GM19328 (cell line): ENCODE measurements around the gene SMARCD3.

Source experiments
- ATAC-seq: cut with Tn5 transposase; IDR thresholded peaks from one replicate; pipeline ENCODE4 v1.9.1; 2021; ENCODE audit warnings: mild to moderate bottlenecking, moderate library complexity; ENCODE audit not compliant: unreplicated experiment

The SMARCD3 gene

DNA sequence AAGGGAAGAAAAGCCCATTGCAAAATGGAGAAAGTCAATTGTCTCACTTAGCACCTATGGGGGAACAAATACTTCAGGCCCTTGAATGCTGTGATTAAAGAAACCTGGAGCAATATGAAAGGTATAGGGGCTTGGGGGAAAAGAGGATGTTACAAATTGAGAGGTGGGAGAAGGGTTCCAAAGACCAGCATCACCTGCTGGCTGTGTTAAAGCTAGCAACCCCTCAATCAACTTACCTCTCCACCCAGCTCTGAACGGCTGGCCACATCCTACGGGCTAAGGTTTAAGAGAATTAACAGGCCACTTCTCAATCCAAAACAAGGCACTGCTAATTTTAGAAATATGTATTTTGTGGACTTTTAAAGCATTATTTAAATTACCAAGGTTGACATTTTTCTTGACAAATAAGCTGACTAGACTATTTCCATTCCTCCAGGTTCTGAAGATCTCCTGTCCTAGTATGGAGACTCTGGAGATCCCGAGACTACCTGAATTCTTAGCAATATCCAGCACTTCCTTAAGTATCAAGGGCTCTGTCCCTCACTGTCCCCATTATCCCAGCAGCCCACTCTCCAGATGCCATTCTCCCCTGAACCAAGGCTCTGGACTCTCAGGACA is 37.2 kb downstream of the SMARCD3 start:
- ATAC-seq: no peak

DNA sequence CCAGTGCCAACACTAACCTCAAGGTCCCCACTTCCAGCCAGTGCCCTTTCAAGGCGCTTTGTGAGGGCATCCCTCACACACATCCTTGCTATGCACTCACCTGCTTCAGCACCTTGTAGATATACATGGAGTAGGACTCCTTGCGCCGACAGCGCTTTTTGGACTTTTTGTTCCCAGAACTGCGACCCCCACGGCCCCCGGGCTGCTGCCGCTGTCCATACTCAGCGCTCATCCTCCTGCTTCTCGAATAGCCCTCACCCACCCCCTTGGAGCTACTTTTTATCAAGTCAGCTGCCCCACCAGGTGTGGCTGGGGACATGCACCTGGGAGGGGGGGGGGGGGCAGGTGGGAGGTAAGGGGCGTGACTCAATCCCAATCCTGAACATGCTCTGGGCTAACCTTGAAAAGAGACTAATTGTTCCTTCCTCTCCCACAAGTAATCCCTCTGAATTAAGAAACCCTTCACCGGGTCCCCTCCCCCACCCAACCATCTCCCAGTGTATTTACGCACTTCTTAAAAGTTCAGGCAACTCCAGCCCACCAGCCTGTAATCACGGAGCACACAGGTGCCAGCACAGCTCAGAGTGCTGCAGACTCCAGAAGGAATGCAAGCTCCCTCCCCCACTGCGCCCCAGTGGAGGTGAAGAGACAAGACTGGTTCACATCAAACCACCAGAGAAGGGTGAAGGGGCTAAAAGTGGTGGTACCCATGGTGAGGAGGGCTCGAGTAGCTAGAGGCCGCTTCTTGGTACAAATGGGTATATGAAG is 38.2 kb downstream of the SMARCD3 start, which contains the start of gene H2BK1:
Gene H2BK1 (minus strand): TSS at position 402 of the 768 bp plus-strand sequence. CDS start 170 bp downstream, at position 232.
- no peak for ATAC-seq

DNA sequence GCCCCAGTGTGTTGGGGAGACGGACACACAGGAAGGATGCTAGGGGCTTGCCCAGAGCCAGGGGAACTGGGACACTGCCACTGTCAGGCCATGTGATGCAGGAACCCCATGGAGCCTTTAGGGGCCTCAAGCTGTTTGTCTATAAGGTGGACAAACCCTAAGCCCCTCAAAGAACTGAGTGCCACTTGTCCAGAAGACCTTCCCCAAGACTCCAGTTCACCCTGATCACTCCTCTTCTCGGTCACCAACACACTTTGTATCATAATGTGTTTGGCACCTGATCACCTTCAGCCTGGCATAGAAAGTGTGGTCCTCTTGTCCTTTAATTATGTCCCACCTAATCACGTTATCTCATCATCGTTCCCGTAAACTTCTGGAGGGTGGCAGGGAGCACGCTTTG is 38.9 kb downstream of the SMARCD3 start:
- no peak for ATAC-seq

- ATAC-seq: no peak
Measured at GRCh38 chr7:151208253-151208862, 40.1 kb downstream of the SMARCD3 start.

DNA sequence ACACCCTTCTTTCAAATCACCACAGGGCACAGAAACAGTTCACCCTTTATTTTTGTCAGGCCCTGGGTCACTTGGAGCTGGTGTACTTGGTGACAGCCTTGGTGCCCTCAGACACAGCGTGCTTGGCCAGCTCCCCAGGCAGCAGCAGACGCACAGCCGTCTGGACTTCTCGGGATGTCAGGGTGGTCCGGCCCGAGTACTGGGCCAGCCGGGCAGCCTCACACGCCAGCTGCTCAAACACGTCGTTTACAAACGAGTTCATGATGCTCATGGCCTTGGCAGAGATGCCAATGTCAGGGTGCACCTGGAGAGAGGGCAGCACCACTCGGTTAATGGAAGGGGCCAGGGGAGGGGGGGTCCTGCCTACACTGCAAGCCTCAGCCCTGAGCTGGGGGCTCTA is 40.7 kb downstream of the SMARCD3 start:
- no peak for ATAC-seq

- no peak for ATAC-seq
Measured at GRCh38 chr7:151207315-151207714, 41.2 kb downstream of the SMARCD3 start.

DNA sequence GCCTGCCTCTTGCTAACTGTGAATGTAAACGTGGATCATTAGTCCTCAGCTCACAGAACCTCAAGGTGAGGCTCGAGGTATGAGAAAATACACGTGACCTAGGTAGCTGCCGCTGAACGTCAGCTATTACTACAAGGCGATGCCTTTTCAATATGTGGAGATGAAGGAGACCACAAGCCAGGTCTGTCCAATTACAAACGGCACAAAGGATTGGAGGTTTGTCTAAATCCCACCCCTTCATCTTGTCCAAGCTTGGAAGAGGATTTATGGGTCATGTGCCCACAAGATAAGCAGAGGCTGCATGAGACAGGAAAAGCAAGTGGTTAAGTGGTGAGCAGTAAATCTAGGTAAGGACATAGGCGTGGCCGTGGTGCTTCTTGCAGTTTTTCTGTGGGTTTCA is 41.6 kb downstream of the SMARCD3 start:
- ATAC-seq: no peak

DNA sequence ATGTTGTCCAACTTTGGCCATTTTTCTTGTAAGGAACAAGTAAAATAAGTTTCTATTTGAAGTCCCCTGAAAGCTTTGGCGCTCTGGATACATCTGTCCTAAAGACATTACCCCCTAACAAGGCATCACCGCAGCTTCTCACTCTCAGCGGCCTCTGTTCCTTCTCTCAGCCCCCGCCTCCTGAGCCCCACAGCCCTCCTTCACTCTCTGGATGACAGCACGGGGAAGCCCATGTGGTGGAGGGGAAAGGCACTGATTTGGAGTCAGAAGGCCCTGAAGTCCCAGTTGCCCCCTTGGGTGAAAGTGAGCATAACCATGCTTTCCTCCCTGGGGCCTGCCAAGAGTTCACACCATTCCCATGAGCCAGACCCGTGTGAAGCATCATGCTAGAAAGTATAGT is 42.8 kb downstream of the SMARCD3 start:
- no peak for ATAC-seq

DNA sequence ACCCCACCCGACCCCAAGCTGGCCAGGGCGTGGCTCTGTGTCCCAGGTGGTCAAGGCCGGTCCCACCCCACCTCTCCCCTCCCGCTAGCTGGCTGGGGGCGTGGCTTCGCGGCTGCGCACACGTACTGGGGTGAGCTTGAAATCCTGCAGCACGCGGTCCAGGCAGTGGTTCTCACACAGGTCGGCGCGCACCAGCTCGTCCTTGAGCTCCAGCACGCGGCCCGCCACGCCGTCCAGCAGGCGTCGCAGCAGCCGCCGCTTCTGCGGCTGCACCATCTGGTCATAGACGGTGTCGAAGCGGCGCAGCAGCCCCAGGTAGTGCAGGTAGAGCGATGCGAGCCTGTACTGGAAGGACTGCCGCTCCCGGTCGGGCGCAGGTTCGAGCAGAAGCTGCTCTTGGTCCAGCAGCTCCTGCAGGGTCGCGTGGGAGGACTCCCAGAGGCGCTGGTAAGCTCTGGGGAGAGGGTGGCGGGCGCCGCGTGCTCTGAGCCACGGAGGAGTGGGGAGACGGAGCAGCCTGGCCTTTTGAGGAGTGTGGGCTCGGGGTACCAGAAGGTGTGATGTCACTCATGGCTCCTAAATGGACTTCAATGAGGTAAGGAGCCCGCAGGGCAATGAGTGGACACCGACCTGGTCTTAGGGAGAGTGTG is 44.0 kb downstream of the SMARCD3 start:
- no peak for ATAC-seq

- ATAC-seq: no peak
Measured at GRCh38 chr7:151202836-151203235, 45.7 kb downstream of the SMARCD3 start.

DNA sequence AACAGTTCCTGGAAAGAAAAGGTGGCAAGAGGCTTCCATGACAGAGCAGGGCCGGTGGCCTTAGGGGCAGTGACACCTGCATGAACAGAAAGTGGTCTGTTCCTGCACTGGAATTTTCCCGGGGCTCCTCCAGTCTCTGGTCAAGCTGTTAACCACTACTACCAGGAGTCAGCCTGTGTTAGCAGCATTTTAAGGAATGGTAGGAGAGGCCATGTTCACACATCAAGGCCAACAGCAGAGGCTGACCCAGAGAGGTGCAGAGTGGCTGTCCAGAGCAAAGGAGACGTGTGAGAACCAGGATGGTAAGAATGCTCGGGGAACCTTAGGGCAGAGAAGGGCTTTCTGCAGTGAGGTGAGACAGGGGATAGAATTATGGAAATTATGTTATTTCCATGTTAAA is 46.7 kb downstream of the SMARCD3 start:
- no peak for ATAC-seq

GRCh38 chr7:151201344-151201743 is 47.1 kb downstream of the SMARCD3 start:
- no peak for ATAC-seq

GRCh38 chr7:151198945-151199848 is 49.3 kb downstream of the SMARCD3 start:
- no peak for ATAC-seq

- ATAC-seq: no peak
Measured at GRCh38 chr7:151197932-151198331, 50.6 kb downstream of the SMARCD3 start.

DNA sequence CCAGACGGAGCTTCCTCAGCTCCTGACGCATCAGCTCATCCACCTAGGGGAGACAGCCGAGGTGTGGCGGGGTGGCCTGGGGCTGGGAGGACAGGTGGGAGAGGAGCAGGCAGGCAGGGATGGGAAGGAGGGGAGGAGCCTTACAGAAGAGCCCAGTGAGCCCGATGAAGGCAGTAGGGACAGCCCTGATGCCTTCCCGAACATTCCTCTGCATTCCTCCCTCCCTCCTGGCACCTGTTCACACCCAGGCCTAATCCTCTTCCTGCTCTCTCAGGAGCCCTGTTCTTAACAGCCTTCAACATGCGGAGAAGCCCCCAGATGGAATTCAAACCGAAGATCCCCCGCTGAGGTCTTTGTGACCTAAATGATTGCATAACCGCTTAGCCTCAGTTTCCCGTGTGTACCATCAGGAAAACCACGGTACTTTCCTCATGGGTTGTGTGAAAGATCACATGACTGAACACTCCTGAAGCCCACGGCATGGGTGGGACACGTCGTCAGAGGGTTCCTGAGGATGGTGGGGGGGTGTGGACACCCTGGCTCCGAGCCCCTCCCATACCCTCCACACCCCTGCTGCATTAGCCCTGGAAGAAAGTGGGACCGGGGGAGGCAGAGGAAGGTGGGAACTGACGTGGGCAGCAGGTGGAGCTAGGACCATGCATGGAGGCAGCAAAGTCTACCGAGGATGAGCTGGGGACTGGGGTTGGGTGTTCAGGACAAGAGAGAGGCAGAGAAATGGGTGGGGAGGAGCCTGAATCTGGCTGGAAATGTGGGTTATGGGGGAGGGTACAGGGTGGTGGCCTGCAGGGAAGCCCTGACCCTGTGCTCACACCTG is 52.7 kb downstream of the SMARCD3 start:
- ATAC-seq: no peak

DNA sequence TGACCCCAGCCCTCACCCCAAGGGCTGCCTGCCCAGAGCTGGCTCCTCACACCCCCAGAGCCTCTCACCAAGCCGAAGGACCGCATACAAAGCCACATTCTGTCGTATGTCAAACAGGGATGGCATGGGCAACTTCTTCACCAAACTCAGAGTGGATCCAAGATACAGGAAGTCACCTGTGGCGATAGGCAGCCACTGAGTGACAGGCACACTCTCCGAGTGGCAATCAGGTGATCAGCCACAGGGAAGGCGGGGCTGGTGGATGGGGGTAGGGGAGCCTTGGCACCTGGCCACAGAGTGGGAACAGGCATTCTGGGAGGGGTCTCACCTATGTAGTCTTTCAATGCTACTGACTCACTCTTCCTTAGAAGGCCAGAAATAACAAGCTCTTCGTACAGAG is 54.3 kb downstream of the SMARCD3 start:
- no peak for ATAC-seq

DNA sequence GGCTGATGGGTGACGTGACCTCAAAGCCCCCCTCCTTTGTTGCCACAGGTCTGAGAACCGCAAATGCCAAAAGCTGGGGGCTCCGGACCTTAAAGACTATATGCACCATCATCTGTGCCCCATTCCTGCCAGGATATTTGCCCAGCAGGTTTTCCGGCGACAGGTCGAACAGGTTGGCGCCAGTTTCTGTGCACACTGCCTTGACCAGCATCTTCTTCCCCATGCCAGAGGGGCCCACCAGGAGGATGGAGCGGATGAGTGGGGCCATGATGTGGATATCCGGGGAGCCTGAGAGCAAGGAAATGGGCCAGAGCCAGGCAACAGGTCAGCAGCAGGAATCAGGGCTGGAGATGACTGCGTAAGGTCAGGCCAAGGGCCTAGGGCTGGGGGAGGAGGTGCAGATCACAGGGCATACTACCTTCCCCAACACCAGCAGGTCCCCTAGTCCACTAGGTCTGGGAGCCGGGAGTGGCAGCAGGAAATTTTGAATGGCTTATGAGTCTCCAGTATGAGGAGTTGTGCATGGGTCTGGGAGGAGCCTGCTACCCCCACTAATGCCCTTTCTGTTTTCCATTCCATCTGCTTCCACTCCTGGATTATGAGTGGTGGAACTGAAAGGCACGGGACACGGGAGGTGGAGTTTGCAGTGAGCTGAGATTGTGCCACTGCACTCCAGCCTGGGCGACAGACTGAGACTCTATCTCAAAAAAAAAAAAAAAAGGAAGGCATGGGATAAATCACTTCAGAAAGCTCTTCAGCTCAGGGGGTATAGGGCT is 55.1 kb downstream of the SMARCD3 start:
- ATAC-seq: no peak

GRCh38 chr7:151192002-151192539 is 56.4 kb downstream of the SMARCD3 start:
- no peak for ATAC-seq

- ATAC-seq: no peak
Measured at GRCh38 chr7:151191544-151191943, 57.0 kb downstream of the SMARCD3 start.
